ENCODE data around the gene PTPRC.

The PTPRC gene

GRCh38 chr1:198765416-198765815, 126.6 kb downstream of the PTPRC start:
- DNase-seq (ENCODE audit: low spot score) = no peak

DNA sequence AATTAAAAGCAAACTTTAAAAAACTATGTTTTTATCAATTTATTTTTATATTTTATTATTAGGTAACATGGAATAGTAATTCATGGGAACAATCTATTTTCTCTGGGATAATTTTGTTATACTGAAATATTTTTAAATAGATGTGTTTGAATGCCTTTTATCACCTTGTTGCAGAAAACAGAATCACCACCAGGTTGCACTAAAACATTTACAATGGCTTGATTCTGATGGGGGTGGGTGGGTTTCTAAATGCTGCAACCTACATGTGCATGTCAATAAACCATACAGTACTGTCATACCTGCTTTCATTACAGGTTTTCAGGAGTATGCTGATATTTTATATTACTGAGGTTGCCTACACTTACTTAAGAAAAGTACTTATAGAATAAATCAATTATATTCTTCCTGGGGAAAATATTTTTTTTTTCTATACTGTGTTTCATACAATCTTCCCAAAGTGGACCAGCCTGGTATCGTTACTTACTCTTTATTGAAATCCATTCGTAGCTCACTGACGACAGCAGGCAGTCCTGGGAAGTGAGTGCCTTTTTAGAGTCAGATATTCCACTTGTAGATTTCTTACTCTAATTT, 132.8 kb downstream of the PTPRC start:
- no peak for DNase-seq (ENCODE audit: low spot score)

DNA sequence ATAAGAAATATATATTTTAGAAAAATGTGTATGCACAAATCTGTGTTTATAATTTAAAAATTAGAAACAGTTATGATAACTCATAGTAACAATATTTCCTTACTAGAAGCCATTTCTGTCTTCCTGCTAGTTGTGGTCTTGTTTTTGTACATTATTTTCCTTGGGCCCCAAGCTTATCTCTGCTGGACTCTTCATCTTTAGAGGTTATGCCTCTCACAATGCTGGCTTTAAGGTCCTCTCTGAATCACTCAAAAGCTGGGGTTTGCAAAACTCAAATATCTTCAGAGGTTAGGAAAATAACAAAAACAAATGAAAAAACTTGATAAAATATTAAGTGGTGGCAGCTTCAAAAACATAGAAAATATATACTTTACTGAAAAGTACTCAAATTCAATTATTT, 133.8 kb downstream of the PTPRC start:
- DNase-seq (ENCODE audit: low spot score) = no peak

DNA sequence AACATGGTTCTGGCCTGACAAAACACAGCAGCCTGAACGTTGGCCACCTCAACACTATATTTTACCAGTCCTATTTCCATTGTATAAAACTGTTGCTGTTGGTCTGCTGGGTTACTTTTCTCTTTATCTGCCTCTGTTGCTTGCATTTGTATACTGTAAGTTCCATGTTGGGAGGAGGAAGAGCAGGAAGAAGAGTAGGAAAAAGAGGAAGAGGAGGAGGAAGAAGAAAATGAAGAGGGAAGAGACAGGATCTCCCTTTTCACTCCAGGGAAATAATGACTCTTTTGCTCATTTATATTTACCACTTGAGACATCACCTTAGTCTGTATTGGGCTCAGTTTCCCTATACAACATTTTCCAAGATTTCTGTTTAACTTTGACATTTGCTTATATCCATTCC, 134.2 kb downstream of the PTPRC start:
- DNase-seq (ENCODE audit: low spot score) = no peak

DNA sequence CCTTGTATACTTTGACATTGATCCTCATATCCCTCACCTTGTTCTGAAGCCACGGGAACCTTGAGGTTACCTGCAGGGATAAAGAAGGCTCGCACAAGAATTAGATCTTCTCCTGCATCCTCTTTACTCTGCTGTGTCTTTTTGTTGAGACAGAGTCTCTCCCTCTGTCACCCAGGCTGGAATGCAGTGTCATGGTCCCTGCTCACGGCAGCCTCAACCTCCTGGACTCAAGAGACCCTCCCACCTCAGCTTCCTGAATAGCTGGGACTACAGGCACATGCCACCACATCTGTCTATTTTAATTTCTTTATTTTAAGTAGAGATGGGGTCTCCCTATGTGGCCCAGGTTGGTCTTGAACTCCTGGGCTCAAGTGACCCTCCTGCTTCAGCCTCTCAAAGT, 134.7 kb downstream of the PTPRC start:
- DNase-seq (ENCODE audit: low spot score) = no peak

DNA sequence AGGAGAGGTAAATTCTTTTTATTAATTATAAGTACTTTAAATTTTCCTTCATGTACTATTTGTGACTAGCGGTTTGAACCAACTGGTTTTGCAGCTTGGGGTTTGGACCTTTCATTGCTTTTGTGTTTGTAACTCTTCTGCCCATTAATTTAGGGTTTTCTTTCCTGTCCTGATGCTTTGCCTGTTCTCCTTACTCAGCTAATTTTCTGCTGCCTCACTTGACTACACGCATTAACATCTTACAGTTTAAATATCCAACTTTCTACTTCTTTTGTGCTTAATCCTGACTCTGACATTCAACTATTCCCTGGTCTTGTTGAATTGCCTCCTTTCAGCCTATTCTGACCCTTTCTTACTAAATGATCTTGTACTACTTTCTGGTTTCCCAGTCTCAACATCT, 135.6 kb downstream of the PTPRC start:
- DNase-seq (ENCODE audit: low spot score) = no peak

GRCh38 chr1:198775606-198776005, 136.8 kb downstream of the PTPRC start:
- DNase-seq (ENCODE audit: low spot score) = no peak

DNA sequence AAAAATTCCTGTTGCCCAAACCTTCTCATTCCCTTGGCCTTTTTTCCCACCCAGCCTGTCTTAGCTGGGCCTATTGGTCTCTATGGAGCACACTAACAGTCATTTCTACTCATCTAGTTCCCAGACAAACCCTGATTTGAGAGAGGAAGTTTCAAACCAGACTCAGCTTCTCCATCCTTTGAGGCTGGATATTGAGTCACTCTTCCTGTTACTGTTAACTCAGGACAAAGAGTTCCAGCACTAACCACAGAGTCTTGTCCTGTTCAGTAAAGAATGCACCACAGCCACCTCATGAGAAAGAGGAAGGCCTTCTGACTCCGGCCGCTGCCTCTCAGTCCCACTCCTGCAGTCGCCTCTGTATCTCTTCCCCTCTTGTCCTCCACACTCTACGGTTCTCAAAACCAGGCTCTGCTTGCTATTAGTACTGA, 137.8 kb downstream of the PTPRC start:
- DNase-seq (ENCODE audit: low spot score) = peak; percentile 44

- no peak for DNase-seq (ENCODE audit: low spot score)
Observed at GRCh38 chr1:198778049-198778448, 139.2 kb downstream of the PTPRC start.

DNA sequence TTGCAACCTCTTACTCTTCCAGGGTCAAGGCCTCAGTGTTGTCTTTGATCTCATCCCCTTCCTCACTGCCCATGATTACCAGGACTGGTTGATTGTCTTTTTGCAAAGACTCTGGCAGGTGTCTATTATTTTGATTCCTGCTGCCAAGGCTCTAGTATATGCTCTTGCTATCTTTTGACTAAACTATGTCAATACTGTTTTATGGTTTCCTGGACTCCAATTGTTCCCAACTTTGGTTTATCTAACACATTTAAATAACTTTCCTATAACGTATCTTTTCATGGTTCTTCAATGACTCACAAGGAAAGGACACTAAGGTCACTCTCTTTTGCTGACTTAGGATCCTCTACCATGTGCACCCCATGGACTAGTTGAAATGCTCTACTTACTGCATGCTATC, 141.5 kb downstream of the PTPRC start:
- no peak for DNase-seq (ENCODE audit: low spot score)

GRCh38 chr1:198788561-198789064, 149.8 kb downstream of the PTPRC start:
- DNase-seq (ENCODE audit: low spot score) = no peak

DNA sequence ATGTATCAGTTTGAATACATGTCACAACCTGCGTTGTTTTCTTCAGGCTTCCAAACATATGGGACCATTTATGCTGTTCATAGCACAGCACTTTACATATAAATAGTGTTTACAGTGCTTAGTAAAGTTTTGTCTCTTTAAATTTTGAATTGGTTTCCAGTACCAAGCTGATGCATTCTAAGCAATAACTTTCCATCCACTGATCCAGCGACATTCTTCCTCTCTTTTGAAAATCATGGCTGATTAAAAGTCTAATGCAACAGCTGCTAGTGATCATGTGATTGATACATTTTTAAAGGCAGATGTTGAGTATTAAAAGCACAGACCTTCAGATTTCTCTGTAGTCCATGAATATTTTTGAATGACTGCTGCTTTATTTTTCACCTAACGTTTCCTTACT, 154.9 kb downstream of the PTPRC start:
- no peak for DNase-seq (ENCODE audit: low spot score)

DNA sequence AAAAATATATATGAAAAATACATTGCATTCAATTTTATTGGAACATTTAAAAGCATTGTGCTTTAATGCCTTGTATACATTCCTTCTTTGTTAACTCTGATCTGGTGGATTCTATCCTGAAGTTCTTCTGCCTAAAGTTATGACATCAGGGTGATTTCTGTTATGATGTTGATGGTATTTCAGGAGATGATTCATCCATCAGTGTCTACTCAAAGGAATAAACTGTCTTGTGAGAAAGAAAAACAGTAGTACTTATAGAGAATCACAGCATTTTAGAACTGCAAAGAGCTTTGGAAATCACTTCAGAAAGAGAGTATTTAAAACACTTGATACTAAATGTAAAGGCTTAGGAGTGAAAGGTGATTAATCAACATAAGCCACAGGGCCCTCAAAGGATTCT, 155.7 kb downstream of the PTPRC start:
- peak; percentile 6 for DNase-seq (ENCODE audit: low spot score)

- DNase-seq (ENCODE audit: low spot score) = no peak
Observed at GRCh38 chr1:198797656-198798055, 158.8 kb downstream of the PTPRC start.

DNA sequence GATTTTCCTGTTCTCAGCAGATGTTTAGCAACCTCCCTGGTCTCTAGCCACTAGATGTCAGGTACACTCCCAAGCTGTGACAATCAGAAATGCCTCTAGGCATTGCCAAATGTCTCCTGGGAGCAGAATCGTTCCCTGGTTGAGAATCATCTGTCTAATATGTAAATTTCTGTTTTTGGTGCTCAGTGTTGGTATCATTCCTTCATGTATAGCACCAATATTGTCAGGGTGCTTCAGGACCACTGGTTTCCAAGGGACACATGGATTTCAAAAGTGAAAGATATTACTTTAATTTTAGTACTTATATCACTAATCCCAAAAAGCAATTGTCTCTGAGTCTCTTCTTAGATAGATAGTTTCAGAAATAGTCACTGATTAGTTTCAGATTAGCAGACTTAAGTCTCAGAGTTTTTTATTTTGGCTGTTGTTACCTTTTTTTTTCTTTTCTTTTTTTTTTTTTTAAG, 160.1 kb downstream of the PTPRC start:
- DNase-seq (ENCODE audit: low spot score) = no peak

- no peak for DNase-seq (ENCODE audit: low spot score)
Observed at GRCh38 chr1:198805498-198806151, 166.8 kb downstream of the PTPRC start.

DNA sequence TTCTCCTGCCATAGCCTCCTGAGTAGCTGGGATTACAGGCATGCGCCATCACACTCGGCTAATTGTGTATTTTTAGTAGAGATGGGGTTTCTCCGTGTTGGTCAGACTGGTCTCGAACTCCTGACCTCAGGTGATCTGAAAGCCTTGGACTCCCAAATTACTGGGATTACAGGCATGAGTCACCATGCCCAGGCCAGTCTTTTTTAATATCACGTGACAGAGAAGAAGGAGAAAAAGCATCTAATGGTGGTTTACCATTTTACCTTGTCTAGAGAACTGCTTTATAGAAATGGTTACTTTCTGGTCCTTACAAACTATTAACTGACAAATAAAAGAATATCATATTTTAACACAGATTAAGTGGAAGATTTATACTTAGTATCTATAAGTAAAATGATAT, 168.0 kb downstream of the PTPRC start:
- DNase-seq (ENCODE audit: low spot score) = no peak
